ENCODE results near the gene RMND5B.
"Not testable (repeated sequence)": the region's sequence is repeated elsewhere in the genome, so short reads cannot be mapped to it uniquely, and the experiment has no call there.

The RMND5B gene

DNA sequence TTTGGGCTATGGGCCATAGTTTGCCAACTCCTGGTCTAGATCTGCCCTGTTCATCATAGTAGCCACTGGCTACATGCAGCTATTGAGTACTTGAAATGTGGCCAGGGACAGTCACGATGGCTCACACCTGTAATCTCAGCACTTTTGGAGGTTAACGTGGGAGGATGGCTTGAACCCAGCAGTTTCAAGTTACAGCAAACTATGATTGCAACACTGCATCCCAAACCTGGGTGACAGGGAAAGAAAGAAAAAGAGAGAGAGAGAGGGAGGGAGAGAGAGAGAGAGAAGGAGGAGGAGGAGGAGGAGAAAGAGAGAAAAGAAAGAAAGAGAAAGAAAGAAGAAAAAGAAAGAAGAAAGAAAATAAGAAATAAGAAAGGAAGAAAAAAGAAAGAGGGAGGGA, 61.4 kb downstream of the RMND5B start:
- DNase-seq (ENCODE audit: low read depth) = no peak
- no peak for TF ChIP-seq CTCF (IDR thresholded peaks at IDR 0.05; ENCODE audit: low read depth, low read length, missing control alignments)
- in situ Hi-C loops (cut with HindIII; ENCODE audit: low sequenced_read_pairs) = no loop called here
- H3K4me3 ChIP-seq (ENCODE audit: low read depth, low read length) = no peak overlapping the region

DNA sequence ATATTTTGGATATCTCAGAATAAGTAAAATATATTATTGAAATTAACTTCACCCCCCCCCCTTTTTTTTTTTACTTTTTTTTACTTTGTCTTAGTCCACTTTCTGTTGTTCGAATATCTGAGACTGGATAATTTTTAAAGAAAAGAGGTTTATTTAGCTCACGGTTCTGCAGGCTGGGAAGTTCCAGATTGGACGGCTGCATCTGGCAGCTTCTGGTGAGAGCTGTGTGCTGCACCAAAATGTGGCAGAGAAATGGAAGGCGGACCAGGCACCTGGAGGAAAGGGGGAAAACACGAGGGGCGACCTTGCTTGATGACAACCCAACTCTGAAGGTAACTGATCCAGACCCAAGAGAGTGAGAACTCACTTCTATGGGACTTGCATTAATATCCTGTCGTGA, 62.0 kb downstream of the RMND5B start:
- no peak overlapping the region for H3K4me3 ChIP-seq (ENCODE audit: low read depth, low read length)
- in situ Hi-C loops (cut with HindIII; ENCODE audit: low sequenced_read_pairs) = no loop called here
- DNase-seq (ENCODE audit: low read depth) = no peak
- TF ChIP-seq CTCF (IDR thresholded peaks at IDR 0.05; ENCODE audit: low read depth, low read length, missing control alignments) = no peak

- no peak for DNase-seq (ENCODE audit: low read depth)
- TF ChIP-seq CTCF (IDR thresholded peaks at IDR 0.05; ENCODE audit: low read depth, low read length, missing control alignments) = no peak
- H3K4me3 ChIP-seq (ENCODE audit: low read depth, low read length) = no peak overlapping the region
- in situ Hi-C loops (cut with HindIII; ENCODE audit: low sequenced_read_pairs) = no loop called here
Measured at GRCh38 chr5:178193251-178193809, 62.5 kb downstream of the RMND5B start.

GRCh38 chr5:178194026-178194425, 63.2 kb downstream of the RMND5B start:
- TF ChIP-seq CTCF (IDR thresholded peaks at IDR 0.05; ENCODE audit: low read depth, low read length, missing control alignments) = no peak
- DNase-seq (ENCODE audit: low read depth) = no peak
- no peak overlapping the region for H3K4me3 ChIP-seq (ENCODE audit: low read depth, low read length)
- in situ Hi-C loops (cut with HindIII; ENCODE audit: low sequenced_read_pairs) = no loop called here

GRCh38 chr5:178196281-178196812, 65.5 kb downstream of the RMND5B start:
- no peak for DNase-seq (ENCODE audit: low read depth)
- no peak for TF ChIP-seq CTCF (IDR thresholded peaks at IDR 0.05; ENCODE audit: low read depth, low read length, missing control alignments)
- in situ Hi-C loops (cut with HindIII; ENCODE audit: low sequenced_read_pairs) = no loop called here
- H3K4me3 ChIP-seq (ENCODE audit: low read depth, low read length) = no peak overlapping the region

DNA sequence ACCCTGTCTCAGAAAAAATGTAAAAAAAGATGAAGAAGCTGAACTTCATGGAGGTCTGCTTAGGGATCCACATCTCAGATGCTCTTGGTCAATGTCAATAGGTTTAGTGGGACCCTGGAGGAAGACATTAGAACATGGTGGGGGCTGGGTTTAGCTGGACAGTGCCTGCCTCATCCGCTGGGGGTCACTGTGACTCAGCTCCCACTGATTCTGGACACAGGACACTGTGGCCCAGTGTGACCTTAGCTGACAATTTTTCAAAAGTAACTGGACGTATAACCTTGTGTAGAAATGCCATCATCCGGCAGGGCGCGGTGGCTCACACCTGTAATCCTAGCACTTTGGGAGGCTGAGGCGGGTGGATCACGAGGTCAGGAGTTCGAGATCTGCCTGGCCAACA, 66.2 kb downstream of the RMND5B start:
- DNase-seq (ENCODE audit: low read depth) = no peak
- in situ Hi-C loops (cut with HindIII; ENCODE audit: low sequenced_read_pairs) = no loop called here
- TF ChIP-seq CTCF (IDR thresholded peaks at IDR 0.05; ENCODE audit: low read depth, low read length, missing control alignments) = no peak
- no peak overlapping the region for H3K4me3 ChIP-seq (ENCODE audit: low read depth, low read length)

DNA sequence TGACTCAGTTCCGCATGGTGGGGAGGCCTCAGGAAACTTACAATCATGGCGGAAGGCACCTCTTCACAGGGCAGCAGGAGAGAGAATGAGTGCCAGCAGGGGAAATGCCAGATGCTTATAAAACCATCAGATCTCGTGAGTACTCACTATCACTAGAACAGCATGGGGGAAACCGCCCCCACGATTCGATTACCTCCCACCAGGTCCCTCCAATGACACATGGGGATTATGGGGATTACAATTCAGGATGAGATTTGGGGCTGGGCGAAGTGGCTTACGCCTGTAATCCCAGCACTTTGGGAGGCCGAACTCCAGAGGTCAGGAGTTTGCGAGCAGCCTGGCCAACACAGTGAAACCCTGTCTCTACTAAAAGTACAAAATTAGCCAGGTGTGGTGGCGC, 67.3 kb downstream of the RMND5B start:
- DNase-seq (ENCODE audit: low read depth); H3K4me3 ChIP-seq (ENCODE audit: low read depth, low read length); in situ Hi-C loops (cut with HindIII; ENCODE audit: low sequenced_read_pairs): not testable (repeated sequence)

All from astrocyte of the cerebellum (primary cell).